Stimulated activated CD4-positive, alpha-beta T cell treated with anti-CD3 and anti-CD28 coated beads, Interleukin-15, amount 100 ng/mL, for 1 hour (primary cell): ENCODE measurements around the gene MS4A7.
"Not testable (repeated sequence)": the region's sequence is repeated elsewhere in the genome, so short reads cannot be mapped to it uniquely, and the experiment has no call there.

Source experiments
- DNase-seq, 2 donors: peaks; one replicate each; pipeline ENCODE4 v3.0.0-alpha.2; 2020; ENCODE audit warnings: low read depth in 1 of 2, low spot score in 1 of 2

MS4A7 gene, protein sequence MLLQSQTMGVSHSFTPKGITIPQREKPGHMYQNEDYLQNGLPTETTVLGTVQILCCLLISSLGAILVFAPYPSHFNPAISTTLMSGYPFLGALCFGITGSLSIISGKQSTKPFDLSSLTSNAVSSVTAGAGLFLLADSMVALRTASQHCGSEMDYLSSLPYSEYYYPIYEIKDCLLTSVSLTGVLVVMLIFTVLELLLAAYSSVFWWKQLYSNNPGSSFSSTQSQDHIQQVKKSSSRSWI

DNA sequence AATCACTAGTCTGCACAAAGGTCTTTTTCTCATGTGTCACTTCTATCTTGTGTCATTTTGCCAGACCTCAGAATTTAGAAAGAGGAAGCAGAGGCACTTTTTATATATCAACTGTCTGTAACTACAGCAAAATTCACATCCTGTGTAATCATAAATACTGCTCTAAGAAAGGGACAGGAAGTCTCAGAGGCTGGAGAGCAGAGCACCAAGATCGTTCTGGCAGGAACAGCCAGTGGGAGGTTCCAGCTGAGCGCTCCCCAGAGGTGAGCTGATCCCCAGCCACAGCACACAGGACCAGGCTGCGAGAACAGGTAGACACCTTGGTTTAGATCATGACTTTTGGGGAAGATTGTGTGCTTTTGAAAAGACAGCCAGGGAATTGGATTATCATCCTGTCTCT, at the start of gene MS4A7:
Gene MS4A7, plus strand, starts transcription at position 179 of the 400 bp plus-strand sequence. CDS start 4,610 bp downstream, outside the sequence.
- DNase-seq, result no peak

DNA sequence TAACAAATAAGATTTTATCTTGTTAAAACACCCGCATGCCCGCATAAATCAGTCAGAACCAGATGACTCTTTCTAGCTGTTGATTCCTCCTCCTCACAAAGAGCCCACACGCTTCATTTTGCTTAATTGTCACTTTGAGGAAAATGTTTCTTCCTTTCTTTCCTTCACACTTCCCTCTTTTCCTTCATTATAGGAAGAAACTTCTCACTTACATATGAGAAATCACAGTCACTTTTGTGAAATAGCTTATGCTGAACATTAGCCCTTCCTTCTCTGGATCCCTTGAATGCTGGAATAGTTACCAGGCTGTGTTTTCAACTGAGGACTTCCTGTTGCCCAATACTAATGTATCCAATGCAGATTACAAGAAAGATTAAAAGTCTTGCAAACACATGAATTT, 45.5 kb upstream of the MS4A7 start:
- no peak for DNase-seq

DNA sequence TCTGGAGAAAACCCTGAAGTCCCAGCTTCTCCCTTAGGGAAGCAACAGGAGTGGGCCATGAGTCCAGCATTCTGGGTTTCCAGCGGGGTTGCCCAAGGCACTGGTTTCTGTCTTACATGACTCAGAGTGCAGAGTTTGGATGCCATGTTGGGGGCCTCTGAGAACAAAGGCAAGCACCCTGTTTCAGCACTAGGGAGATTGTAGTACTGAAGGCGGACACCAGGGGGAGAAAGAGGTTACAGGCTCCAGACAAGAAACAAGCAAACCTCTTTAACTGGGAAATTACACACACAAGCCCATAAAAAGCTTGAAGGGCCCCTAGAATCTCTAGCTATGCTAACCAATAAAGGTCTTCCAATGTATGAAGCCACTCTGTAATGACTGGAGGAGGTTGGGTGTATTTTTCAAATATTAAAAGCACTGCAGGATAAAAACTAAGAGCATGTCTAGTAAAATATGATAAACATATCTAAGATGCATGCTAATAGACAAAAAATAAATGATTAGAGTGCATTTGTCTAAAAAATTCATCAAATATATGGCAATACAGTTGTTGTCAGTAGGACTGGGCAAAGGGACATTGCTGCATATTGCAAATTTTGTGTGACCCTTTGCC, 44.2 kb upstream of the MS4A7 start:
- DNase-seq, result peak; percentile 6 to 15

DNA sequence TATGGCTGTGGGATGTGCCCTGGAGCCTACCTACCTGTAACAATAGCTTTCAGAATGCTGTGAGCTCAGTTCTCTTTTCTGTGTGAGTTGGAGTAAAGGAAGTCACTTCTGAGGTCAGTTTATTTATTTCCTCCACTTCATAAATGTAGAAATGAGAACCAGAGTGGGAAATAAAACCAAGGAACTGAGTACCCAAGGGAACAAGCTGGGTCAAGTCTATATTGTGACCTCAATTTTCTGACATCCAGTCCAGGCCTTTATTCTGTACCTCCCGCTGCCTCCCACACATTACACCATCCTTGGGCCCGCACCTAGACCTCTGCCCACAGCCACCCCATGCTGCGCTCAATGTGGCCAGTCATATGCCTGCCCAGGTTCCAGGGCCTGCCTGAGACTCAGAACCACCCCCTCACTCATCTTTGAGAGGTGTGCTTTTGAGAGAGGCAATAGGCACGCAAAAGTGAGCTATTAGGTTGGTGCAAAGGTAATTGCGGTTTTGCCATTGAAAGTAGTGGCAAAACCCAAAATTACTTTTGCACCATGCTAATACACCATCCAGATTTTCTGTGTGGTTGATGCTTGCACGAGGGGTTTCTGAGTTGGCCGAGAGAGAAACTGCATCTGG, 41.5 kb upstream of the MS4A7 start:
- DNase-seq, result no peak

DNA sequence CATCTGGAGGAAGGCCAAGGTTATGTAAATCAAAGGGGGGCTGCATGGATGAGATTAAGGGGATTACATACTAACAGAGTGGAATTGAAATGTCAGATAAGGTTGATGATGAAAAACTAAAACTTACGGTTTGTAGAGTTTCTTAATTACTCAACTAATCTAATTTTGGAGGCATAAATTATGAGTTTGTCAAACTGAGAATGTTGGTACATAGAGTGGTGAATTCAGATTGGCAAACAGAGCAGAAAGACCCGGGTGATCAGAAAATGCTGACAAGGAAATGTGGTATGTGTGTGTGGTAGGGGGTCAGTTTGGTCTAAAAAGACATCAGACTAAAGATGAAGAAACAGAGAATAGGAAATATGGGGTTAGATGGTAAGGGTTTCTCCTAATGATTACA, 40.3 kb upstream of the MS4A7 start:
- no peak for DNase-seq

DNA sequence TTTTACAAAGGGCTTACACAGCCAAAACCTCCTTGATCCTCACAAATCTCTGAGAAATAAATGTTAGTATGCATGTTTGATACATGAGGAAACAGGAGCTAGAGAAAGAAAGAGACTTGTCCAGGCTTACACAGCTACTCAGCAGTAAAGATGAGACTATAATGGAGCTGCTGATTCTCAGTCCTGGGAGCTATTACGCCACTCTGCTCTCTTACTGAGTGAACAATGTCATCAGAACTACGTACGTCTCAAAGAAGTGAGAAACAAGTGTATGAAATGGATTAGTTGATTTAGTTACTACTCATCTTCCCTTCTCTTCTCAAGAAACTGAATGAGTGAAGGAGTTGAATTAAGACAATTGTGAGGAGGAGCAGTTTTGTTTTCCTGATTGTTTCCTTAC, 39.0 kb upstream of the MS4A7 start:
- no peak for DNase-seq

DNA sequence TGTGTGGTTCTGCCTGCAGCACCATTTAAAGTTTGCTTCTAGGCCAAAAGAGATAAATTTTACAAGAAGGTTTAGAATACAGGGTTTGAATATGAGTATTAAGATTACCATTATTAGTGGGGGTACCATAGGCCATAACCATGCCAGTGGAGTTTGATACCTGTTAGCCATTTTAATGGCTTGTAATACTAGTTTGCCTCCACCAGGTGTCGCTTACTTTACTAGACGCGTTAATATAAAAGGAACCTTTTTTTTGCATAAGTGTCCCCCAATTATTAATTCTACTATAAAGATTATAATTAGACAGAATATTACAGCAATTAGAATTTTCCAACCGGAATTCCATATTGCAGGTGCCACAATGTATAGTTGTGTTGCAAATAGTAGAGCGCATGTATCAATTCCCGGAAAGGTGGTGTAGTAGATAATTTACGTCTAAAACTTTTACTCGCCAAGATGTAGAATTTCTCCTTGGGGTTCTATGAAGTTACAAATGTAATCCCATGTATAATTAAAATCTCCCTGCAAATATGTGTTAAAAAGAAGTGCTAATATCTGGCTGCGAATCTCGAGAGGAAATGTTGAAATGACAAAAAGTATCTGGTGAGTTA, 35.1 kb upstream of the MS4A7 start:
- DNase-seq, result no peak

DNA sequence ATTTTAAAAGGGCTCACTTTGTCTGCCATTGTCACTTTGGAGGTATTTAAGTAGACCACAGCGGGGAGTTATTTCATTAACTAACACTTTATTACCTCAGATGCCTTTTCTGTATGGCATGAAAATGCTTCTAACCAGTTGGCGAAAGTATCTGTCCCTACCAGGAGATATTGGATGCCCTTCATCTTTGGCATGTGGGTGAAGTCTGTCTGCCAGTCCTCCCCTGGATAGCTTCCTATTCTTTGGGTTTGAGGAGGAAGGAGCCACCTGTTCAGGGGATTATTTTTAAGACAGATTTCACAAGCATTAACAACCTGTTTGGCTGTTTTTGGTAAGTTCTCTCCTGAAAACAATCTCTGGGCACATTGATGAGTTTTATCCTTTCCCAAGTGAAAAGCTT, 34.2 kb upstream of the MS4A7 start:
- no peak for DNase-seq

DNA sequence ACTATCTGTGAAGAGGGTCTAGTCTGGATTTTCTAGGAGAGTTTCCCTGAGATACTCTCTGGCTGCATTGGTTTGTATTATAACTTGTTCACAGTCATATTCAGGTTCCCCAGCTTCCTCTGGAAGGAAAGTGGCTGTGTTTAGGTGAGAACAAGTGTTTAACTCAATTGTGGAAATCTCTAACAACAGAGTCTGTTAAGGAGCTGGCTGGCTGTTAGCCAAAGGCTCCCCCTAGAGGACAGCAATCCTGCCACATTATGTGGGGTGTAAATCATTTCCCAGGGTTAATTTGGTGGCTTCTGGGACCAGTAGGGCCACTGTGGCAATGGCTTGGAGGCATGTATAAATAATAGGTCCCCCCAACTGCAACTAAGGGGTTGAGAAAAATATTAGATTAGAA, 32.8 kb upstream of the MS4A7 start:
- no peak for DNase-seq

DNA sequence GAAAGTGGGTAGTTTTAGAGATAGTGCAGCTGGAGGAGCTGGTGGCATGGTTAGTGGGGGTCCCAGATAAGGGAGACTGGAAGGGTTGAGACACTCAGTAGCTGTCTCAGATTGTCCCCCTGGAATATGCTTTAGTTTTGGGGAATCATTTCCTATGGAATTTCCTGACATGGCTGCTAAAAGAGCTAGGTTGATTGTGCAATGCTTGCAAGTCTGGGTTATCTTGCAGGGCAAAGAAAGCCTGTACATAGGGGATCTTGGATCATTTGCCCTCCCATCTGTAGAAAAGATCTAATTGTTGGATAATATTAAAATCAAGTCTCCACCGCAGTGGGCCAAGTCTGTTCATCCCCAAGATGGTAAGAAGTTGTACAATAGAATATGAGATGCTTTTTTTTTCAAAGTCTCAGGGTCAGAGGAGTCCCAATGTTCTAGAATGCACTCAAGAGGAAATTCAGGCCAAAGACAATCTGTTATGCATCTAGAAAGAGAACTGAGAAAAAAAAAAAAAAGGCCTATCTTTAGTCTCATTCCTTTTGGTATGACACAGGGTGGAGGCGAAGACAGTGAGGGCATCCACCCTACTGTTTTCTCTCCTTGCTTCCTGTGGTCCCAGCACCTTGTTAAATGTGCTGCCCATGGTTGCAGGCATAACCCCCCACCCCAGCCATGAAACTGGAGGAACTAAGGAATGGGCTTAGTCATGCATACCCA, 31.1 kb upstream of the MS4A7 start:
- no peak for DNase-seq

DNA sequence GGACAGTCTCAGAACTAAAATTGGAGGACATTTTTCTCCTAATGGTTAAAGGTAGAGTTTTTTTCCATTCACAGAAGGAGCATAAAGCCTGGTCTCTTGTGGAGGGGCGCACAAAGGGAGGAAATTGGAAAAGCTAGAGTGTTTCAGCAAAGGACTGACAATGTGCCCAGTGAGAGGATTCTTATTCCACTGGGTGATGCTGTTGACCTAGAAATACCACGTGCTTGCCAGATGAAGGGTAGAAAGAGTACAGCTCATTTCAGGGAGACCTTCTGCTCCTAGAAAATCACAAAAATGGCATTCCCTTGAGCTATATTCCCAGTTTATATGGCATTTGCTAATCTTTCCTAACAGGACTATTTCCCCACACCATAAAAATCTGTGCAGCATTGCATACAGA, 30.2 kb upstream of the MS4A7 start:
- no peak for DNase-seq

DNA sequence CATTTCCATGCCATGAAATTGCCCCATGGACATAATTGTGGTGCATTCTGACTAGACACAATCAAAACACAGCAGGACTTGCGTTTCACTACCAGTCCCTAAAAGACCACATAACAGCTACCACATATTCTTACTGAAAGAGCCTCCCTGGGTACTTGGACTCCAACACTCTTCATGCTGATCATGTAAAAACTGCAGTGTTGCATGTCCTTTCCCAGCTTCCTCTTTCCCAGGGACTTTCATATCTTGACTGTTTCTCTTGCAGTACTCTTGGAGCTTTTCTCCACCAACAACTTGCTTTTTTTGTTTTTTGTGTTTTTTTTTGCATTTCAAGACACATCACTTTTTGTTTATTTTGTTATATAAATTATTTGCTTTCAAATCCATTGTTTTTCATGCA, 28.3 kb upstream of the MS4A7 start:
- DNase-seq, result no peak

DNA sequence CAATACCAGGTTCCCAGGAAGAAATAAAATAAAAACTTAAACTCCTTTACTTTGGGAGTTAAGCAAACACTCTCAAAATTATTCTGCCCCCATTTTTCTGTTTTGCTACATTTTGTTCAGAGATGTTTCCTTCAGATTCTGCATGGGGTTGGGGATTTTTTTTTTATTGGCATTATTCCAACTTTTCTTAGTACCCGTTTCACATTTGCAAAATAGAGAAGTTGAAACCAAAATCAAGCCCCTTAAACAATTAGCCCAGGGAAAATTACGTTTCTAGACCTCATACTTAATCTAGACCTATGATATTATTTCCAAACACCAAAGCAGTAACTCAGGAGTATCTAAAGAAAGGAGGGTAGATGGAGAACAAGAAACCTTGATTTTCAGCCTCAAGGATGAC, 20.6 kb upstream of the MS4A7 start:
- no peak for DNase-seq

DNA sequence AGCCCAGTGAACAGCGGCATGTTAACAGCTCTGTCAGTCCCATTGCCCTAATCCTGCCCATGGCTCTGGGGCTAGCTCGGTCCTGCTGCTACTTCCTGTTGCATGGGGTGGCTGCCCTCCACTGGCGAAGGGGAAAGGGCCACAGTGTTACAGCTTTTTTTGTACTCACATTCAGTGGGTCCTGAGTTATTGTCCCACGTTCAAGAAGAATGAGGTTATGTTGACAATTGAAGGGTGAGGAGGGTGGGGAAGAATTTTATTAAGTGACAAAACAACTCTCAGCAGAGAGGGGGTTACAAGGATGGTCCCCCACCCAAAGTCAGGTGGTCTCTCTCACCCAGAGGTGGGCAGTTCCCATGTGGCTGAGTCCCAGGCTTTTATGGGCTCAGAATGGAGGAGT, 17.7 kb upstream of the MS4A7 start:
- DNase-seq, result no peak

DNA sequence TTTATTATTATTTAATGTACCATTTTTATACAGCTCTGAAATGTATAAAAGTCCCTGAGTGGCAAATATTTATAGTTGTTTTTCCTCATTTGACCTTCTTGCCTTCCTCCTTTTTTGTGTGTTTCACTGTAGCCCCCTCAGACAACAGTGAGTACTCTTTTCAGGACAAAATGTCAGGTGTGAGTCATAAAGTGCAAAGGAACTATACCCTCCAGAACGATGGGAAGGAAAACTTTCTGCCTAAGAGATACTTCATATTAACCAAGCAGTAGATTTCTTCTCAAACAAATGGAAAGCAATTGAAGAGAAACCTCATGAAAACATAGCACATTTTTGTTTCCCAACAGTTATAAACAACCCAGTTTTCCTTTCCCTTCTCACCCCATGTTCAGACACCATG, 16.1 kb upstream of the MS4A7 start:
- no peak for DNase-seq

DNA sequence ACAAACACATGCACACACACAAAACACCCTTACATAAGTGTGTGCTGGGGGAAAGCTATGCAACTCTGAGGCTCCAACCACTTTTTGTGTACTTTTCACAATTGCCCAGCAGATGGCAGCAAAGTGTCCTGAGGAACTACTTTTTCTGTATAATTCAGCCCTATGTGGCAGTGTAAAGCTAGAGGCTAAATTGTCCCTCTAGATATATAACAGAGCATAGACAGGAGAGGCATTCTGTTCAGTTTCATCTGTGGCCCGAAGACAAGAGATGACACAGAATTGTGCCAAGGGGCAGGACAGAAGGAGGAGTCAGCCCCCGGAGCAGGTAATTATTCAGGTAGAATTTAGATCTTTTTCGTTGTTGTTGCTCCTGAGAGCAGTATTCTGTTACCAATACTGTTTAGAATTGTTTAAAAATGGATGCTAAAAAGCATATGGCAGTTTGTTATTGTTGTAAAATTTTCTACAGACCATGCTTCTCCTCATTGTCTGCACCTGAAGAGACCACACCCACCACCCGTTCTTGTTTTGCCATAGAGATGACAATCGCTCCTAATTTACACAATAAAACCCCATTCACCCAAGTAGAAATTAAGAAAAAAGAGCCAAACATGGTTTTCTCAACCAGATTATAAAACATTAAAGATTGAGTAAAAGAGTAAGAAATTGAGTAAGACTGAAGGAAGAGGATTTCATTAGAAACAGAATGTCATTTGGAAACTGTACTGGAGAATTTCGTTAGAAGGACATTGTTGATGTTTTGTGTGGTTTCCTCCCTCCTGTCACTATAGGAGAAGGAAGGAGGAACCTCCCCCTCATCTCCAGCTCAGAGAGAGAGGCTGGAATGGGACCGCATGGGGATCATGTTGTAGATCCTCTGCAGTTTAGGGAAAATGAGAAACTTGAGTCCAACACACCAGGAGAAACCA, 14.5 kb upstream of the MS4A7 start:
- DNase-seq, result no peak

DNA sequence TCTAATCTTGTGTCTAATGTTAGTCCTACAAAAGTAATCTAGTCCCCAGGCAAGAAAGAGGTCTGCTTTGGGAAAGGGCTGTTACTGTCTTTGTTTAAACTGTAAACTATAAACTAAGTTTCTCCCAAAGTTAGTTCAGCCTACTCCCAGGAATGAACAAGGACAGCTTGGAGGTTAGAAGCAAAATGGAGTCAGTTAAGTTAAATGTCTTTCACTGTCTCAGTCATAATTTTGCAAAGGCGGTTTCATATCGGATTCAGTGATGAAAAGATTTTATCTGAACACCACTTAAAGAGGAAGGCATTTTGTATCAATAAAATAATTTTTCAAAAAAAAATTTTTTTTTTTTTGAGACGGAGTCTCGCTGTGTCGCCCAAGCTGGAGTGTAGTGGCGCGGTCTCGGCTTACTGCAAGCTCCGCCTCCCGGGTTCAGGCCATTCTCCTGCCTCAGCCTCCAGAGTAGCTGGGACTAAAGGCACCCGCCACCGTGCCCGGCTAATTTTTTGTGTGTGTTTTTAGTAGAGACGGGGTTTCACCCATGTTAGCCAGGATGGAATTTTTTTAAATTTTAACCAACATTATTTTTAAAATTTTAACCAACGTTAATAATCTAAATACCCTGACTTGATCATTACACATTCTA, 11.9 kb upstream of the MS4A7 start:
- not testable (repeated sequence) for DNase-seq

DNA sequence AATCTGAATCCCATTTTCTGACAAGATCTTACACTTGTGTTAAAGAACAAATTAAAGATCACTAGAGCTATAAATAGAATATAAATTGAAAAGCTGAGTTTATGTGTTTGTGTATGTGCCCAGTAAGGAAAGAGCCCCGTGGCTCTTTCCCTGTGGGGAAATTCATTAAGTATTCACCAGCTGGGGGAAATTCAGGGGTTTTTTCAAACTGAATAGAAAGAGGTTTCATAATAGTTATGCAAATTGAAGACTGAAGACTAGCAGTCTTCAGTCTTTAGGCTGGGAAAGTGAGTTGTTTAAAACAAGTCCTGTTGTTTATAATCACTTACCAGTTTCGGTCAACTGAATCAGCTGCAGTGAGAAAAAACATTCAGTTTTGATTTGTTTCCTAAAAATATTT, 11.3 kb upstream of the MS4A7 start:
- no peak for DNase-seq

DNA sequence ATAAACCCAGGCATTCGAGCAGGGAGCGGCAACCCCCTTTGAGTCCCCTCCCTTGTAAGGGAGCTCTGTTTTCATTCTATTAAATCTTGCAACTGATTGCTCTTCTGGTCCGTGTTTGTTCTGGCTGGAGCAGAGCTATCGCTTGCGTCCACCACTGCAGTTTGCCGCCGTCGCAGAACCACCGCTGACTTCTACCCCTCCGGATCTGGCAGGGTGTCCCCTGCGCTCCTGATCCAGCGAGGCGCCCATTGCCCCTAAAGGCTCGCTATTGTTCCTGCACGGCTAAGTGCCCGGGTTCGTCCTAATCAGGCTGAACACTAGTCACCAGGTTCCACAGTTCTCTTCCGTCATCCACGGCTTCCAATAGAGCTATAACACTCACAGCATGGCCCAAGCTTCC, 10.4 kb upstream of the MS4A7 start:
- DNase-seq, result no peak

DNA sequence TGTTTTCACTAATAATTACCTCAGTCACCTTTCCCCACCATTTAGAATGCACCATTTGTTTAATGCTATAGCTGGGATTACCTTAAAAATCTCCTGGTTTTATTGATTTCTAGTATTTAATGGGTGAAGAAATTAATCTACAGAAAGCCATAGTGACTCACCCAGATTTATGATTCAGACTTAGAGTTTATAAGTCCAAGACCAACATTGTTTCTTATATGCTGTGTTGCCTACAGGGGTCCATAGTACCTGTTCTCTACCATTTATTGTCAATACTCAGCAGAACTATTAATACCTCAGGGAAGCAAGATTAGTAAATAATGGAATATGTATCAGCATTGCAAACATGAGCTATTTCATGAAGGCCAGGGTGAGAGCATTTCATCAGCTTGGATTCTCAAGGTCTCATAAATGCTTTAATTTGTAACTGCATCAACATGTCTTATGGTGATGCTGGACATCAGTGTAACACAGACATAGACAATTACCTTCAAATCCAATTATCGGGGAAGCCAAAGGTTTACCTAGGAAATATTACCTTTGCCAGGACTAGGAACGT, 8.0 kb upstream of the MS4A7 start:
- DNase-seq, result no peak
